ENCODE measurements around the gene PLEKHF1.
"Not testable (repeated sequence)": the region's sequence is repeated elsewhere in the genome, so short reads cannot be mapped to it uniquely, and the experiment has no call there.

The PLEKHF1 gene

DNA sequence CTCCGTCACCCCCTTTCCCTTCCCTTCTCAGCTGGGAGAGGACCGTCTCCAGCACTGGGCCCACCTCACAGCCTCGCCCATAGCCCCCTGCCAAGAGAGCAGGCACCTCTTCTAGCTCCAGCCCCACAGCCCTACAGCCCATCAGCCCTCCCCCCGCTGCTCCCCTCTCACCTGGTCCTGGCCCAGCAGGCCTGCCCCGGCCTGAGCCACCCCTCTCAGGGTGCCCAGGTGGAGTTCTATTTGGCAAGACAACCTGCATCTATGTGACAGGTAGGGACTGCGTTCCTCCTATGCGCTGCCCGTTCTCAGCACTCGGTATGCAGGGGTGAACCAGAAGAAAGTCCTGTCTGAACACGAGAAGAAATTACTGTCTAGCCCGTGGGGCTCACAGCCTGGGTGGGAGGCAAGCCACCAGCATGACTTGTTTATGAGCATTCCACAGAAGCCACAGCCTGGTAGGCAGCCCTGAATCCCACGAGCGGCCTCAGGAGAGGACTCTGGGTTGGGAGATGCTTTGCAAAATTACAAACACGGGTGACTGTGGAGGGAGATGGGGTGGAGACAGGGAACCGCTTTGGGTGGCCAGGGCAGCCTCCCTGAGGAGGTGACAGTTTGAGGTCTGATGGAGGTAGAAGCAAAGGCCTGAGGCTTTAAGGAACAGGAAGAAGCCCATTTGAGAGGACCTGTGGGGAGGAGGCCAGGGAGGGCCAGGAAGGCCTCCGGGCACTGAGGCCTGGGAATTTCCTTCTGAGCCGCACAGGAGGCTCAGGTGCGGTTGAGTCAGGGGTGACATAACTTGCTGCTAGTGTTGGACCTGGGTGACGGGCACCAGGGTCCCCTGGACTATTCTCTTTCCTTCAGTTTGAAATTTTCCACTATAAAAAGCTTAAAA, 1.2 kb upstream of the PLEKHF1 start:
- no peak for DNase-seq (ENCODE audit: low spot score)

DNA sequence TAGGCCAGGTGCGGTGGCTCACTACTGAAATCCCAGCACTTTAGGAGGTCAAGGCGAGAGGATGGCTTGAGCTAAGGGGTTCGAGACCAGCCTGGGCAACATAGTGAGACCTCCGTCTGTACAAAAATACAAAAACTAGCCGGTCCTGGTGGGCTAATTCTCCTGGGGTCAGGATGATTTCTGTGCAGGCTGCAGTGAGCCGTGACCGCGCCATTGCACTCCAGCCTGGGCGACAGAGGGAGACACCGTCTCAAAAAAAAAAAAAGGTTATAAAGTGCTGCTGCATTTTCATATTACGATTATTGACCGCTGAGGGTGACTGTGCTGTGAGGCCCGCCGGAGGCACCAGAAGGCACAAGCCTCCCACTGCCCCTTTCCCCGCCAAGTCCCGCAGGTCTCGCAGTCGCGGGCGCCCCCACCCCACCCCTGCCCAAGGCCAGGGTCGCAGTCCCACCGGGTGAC, 477 bp upstream of the PLEKHF1 start:
- DNase-seq (ENCODE audit: low spot score), result no peak

DNA sequence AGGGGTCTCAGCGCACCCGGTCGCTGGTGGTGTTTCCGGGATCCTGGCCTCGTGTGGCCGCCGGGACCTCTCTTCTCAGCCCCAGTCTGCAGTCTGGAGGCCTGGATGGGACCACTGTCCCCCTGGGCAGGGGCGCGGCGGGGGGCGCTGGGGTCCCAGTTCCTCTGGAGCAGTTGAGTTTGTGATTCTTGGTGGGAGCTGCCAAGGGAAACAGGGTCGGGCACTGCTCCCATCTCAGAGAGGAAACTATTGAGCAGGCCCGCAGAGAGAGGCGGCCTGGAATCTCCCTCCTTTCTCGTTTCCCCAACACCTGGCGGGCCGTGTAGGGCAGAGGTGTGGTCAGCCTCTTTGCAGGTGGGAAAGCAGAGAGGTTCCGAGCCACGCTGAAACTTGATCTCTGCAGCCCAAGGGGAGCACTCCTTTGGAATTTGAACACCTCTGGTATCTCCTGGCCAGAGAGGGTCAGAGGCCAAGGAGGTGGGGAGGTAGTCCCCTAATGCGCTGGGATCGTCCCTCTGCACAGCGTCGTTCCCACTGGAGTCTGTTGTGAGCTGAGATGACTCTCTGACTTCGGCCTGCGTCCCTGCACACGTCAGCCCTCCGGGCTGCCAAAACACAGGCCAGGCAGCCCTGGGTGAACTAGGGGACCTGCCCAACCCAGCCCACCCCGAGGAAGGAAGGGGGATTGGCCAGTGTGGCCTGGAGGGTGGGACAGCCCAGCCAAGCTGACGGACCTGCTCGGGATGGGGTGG, 741 bp downstream of the PLEKHF1 start:
- DNase-seq (ENCODE audit: low spot score), result no peak

DNA sequence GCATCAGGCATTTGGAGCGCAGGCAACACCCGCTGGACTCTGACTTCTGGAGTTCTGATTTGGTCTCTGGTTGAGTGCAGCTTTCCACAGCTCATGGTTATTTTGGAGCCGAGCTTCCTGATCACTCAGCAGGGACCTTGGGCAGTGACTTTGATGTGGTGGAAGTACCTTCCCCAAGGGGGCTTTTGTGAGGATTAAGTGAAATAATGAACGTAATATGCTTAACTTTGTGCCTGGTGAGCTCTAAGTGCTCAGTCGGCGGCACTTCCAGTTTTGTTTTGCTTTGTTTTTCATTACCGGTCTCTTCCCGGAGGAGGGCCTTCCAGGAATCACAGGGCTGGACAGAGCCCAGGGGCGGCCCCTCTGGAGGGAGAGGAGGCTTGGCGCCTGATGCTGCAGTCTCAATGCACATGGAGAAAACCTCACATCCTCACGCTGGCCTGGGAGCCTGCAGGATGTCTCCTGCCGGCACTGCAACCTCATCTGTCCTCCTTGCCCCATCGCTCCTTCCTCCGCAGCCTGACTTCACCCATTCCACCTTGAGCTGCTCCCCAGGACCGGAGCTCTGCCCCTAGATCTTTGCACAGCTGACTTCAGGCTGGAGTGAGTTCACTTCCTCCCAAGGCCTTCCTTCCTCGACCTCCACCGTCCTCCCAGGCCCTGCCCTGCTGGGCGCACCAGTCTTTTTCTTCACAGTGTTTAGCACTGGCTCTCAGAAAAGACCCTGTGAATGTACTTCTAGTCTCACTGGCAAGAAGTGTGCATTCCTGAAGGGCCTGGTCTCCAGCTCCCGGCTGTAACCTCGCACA, 1.5 kb downstream of the PLEKHF1 start:
- no peak for DNase-seq (ENCODE audit: low spot score)

DNA sequence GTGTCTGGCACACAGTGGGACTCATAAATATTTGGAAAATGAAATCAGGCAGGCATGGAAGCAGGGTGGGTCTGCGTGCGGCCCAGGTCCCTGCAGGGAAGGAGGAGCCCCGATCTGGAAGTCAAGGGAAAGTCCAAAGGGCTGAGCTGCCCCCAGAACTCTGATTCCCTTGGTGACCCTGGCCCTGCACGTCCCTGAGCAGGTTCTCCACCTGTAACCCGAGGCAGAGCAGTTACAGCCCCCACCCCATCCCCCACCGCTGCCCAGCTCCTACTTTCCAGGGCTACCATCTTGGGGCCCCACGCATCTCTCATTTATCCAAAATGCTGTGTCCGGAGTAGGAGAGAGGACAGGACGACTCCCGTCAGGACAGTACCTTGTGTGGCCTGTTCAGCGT, 2.1 kb downstream of the PLEKHF1 start:
- DNase-seq (ENCODE audit: low spot score), result no peak

DNA sequence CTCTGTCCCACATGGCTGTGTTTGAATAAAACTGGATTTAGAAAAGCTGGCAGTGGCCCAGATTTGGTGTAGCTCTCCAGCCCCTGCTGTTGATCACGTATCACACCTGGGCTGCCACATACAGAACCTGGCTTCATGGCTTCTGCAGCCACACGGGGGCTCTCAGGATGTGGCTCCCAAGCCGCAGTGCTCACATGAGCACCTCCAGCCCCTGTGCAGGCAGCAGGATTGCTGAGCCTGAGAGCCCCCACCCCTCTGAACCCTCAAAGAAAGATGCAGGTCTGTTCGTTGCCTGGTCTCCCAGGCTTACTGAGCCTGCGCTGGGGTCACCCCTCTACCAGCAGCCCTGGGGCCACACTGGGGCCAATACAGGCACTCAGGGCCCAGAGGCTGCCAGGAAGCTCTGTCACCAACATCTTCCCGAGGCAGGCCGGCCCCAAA, 2.7 kb downstream of the PLEKHF1 start:
- DNase-seq (ENCODE audit: low spot score), result no peak

DNA sequence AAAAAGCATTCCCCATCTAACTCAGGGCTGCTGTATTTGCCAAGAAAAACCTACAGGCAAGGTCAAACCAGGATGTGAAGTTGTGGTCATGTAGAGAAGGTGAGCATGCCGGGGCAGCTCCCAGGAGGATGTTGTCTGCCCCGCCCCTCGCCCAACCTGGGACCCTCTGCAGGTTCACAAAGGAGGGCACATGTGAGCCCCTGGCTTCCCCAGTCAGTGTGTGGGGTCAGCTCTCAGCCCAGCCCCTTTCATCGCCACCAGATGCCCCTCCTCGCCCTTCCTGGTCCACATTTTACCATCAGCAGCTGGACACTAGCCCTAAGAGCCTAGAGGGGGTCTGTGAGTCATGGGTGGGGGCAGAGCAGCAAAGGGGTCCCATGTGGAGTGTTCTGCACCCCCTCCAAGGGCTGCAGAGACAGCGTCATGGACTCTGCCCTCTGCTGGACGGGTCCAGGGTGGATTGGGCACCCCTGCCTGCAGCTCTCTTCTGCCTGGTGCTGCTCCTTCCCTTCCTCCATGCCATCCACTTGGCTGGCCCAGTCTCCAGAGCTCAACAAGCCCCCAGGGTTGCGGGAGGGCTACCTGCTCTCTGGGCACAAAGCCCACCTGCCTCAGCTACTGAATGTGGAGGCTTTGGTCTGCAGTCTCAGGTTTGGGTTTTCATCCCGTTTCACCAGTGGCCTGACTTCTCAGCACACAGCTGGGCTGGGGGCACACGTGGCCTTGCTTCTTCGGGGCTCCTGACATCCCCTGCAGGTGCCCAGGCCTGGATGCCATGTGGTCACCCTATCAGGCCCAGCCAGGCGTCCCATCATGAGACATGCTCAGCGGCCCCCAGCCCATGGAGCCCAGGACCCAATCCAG, 3.7 kb downstream of the PLEKHF1 start:
- DNase-seq (ENCODE audit: low spot score), result no peak

DNA sequence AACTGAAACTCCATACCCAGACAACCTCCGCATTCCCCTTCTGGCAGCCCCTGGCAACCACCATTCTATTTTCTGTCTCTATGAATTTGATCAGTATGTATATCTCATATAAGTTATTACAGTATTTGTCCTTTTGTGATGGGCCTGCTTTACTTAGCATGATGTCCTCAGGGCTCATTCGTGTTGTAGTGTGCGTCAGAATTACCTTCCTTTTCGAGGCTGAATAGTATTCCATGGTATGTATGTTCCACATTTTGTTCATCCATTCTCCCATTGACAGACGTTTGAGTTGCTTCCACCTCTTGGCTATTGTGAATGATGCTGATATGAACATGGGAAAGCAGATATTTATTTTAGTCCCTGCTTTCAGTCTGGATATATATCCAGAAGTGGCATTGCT, 5.0 kb downstream of the PLEKHF1 start:
- DNase-seq (ENCODE audit: low spot score), result no peak

DNA sequence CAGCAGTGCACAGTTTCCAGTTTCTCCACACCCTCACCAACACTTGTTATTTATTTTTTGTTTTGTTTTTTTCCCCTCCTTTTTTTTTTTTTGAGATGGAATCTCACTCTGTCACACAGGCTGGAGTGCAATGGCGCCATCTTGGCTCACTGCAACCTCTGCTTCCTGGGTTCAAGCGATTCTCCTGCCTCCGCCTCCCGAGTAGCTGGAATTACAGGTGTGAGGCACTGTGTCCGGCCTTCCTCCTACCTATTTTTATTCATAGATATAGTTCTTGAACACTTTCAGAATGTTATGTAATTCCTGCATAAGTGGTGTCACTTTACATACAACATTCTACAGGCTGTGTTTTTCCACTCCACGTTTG, 5.7 kb downstream of the PLEKHF1 start:
- not testable (repeated sequence) for DNase-seq (ENCODE audit: low spot score)

DNA sequence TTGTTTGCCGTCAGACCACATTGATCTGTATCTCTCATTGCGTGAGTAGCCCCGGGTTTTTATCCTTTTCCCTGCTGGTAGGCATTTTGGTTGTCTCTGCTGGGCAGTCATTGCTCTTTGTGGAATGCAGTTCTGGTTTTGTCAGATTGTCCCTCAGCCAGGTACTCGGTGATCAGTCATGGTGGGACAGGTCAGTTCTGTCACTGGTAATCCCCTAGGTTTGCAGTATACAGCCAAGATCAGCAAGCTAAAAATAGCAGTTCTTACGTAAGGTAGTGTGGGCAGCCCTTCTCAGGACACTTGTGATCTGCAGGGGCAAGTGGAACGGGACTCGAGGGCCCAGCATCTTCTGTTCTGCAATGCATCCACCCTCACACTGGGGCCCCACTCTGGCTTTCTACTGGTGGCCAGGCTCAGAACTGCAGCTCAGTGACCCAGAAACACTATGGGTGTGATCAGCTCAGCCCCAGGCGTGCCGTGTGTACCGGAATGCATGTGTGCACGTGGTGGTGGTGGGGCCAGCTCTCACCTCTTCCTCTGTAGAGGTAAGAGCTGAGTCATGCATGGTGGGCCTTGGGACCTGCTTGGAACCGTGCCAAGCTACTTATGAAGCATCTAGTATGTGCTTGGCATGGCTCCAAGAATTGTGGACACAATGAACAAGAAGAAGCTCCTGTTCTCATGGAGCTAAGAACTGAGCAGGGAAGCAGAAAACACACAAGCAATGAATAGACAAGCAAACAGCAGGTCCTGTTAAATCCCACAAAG, 6.3 kb downstream of the PLEKHF1 start:
- DNase-seq (ENCODE audit: low spot score), result no peak

DNA sequence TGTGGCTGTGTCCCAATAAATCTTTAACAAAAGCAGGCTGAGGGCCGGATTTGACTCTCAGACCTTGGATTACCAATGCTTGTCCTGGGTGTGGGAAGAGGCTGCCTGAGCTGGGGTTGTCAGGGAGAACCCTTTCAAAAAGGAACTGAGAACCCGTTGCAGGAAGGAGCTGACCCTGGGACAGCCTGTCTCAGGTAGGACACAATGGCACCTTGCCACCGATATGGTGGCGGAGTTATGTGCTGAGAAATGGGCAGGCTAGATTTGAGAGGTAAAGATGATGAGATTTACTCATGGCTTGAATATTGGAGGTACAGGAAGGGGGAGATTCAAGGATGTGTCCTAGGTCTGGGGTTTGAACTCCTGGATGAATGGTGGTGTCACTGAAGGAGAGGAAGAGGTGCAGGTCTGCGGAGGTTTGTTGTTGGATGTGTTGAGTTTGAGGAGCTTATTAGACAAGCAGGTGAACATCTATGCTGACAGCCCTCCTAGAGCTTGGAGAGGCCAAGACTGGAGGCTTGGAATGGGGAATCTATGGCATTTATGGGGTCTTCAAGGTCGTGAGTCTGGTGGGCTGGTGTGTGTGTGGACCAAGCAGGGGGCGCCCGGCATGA, 7.2 kb downstream of the PLEKHF1 start:
- DNase-seq (ENCODE audit: low spot score), result no peak

DNA sequence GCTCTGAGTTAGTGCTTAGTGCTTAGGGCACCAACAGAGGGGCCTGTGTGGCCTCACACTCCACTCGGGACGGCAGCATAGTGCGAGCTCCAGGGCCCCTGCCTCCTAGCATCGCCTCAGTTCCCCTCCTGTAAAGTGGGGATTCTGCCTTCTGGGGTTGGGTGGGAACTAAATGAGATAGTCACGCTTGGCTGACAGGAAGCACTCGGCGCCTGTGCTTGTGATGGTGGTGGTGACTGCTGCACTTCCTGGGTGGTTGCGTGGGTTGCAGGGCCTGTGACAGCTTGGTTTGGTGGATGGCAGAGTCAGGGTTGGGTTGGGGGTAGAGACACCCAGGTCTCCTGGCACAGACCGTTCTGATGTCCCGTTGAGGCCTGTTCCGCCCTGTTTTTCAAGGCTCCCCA, 7.7 kb downstream of the PLEKHF1 start:
- DNase-seq (ENCODE audit: low spot score), result no peak

DNA sequence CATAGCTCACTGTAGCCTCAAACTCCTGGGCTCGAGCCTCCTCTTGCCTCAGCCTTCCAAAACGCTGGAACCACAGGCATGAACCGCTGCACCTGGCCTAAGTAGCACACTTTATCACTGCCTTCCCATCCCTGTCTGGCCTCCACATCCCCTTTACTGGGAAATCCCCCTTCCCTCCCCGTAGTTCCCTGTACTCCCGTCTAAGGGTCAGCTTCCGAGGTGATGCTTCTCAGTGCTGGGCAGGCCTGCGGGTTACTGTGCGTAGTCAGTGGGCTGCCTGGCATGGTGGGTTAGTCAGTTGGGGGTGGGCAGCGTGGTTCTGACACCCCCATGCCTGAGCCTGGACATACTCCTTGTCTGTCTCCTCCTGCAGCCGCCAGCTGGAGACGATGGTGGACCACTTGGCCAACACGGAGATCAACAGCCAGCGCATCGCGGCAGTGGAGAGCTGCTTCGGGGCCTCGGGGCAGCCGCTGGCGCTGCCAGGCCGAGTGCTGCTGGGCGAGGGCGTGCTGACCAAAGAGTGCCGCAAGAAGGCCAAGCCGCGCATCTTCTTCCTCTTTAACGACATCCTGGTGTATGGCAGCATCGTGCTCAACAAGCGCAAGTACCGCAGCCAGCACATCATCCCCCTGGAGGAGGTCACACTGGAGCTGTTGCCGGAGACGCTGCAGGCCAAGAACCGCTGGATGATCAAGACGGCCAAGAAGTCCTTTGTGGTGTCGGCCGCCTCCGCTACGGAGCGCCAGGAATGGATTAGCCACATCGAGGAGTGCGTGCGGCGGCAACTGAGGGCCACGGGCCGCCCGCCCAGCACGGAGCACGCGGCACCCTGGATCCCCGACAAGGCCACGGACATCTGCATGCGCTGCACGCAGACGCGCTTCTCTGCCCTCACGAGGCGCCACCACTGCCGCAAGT, 8.4 kb downstream of the PLEKHF1 start:
- no peak for DNase-seq (ENCODE audit: low spot score)

DNA sequence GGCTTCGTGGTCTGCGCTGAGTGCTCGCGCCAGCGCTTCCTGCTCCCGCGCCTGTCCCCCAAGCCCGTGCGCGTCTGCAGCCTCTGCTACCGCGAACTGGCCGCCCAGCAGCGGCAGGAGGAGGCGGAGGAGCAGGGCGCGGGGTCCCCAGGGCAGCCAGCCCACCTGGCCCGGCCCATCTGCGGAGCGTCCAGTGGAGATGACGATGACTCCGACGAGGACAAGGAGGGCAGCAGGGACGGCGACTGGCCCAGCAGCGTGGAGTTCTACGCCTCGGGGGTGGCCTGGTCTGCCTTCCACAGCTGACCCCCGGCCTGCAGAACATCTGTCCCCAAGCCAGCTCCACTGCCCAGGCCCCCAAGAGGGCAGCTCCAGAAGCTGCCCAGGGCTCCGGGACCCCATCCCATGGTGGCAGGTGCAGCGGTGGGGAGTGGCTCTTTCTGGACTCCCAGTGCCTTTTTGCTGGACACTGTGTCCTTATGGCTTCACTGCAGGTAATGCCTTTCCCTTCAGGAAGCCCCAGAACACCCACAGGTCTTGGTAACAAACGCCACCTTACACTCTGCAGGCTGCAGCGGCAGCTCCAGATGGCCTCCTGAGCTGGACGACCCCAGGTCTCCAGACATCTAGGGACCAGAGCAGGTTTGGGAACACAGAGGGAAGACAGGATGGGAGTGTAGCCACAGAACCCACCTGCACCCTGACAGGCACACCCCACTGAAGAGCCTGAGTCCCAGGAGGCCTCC, 9.3 kb downstream of the PLEKHF1 start:
- no peak for DNase-seq (ENCODE audit: low spot score)

DNA sequence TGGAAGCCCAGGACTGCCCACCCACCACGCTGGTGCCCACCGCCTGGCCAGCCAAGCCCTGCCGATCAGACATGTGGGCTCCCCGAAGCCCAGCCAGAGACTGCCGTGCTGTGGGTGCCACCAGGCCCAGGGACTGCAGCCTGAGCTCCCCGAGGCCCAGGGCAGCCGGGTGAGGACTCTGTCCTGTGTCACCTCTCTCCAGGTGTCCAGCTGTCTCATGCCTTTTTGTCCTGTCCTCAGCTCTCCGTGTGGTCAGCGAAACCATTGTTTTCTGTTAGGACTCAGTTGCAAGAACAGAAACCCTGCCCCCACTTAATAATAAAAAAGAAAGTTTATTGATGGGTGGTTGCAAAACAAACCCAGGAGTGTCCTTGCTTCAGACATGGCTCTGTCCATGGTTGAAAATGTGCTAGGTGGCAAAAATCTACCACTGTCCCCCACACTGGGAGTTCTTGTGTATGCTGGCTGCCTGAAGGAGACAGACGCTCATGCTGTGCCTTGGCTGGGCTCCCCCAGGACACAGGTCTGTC, 9.9 kb downstream of the PLEKHF1 start:
- no peak for DNase-seq (ENCODE audit: low spot score)

DNA sequence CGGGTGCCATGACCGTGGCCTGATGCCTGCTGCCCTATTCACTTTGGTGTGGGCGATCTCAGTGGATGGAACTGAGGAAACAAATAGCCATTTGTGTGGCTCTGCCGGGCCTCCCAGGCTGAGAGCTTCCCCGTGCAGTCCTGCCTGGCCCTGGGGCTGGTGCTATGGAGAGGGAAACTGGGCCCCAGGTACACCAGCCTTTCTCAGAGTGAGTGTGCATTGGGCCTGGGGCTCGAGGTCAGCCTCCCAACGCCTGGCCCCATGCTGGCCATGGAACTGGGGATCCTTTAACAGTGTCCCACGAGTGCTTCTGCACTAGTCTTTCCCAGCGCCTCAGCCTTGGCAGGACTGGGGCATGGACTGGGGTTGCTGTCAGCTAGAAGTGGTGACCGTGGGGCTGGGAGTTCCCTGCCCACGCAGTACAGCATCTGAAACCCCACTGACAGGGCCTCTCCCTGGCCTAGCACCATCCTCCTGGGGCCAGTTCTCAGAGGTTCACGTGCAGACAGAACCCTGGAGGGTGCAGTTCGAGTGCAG, 10.5 kb downstream of the PLEKHF1 start:
- DNase-seq (ENCODE audit: low spot score), result no peak

DNA sequence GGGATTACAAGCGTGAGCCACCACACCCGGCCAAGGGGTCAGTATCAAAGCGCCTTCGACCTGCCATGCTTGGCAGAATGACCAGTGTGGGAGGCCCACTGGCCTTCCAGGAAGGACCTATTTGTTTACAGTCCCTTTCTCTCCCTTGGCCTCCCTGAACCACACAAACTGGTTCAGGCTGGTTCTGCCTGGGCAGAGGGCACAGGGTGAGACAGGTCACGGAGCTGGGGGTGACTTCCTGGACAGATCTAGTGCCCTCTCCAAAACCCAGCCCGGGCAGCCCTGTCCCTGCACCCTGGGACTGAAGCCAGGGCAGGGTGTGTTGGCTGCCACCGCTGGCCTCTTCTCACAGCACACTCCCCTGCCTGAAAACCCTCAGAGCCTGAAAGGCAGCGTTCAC, 11.3 kb downstream of the PLEKHF1 start:
- DNase-seq (ENCODE audit: low spot score), result no peak
